MM.1S (cell line): ENCODE measurements around the gene ABCC12.

Source experiments
- DNase-seq: peaks from one replicate; pipeline ENCODE4 v3.0.0-alpha.2; 2015
- H2AFZ ChIP-seq: fragments of 300-600 bp; sonication (generic); 2 replicates; pipeline ENCODE4 v1.6.0; 2016; ENCODE audit warnings: antibody characterized with exemption, low read length
- H3F3A ChIP-seq: fragments of 300-600 bp; sonication (generic); 2 replicates; pipeline ENCODE4 v1.6.1; 2016; ENCODE audit warnings: mild to moderate bottlenecking, antibody characterized with exemption, low read length, moderate library complexity, mixed read lengths; ENCODE audit not compliant: insufficient read depth
- H3K27ac ChIP-seq: fragments of 300-600 bp; sonication (generic); 2 replicates; pipeline ENCODE4 v1.5.1; 2016; ENCODE audit warnings: mild to moderate bottlenecking, low read length
- H3K27me3 ChIP-seq: fragments of 300-600 bp; sonication (generic); replicated peaks from 2 replicates; pipeline ENCODE4 v1.6.0; 2016; ENCODE audit warnings: low read length; ENCODE audit not compliant: insufficient read depth
- H3K36me3 ChIP-seq: fragments of 300-600 bp; sonication (generic); replicated peaks from 2 replicates; pipeline ENCODE4 v1.6.1; 2016; ENCODE audit warnings: mild to moderate bottlenecking, low read length, mixed read lengths; ENCODE audit not compliant: insufficient read depth
- H3K4me1 ChIP-seq: fragments of 300-600 bp; sonication (generic); 2 replicates; pipeline ENCODE4 v1.6.1; 2016; ENCODE audit warnings: low read length, mixed read lengths
- H3K4me2 ChIP-seq: fragments of 300-600 bp; sonication (generic); 2 replicates; pipeline ENCODE4 v1.6.0; 2016; ENCODE audit warnings: low read depth, low read length
- H3K4me3 ChIP-seq: fragments of 300-600 bp; sonication (generic); 2 replicates; pipeline ENCODE4 v1.5.1; 2016; ENCODE audit warnings: low read length, mixed read lengths
- H3K79me2 ChIP-seq: fragments of 300-600 bp; sonication (generic); 2 replicates; pipeline ENCODE4 v1.6.1; 2016; ENCODE audit warnings: mixed run types, low read length, mixed read lengths
- H3K9ac ChIP-seq: fragments of 300-600 bp; sonication (generic); 2 replicates; pipeline ENCODE4 v1.6.1; 2016; ENCODE audit warnings: low read length, mixed read lengths
- H3K9me2 ChIP-seq: fragments of 300-600 bp; sonication (generic); replicated peaks from 2 replicates; pipeline ENCODE4 v1.6.1; 2016; ENCODE audit warnings: mild to moderate bottlenecking, low read length, mixed read lengths; ENCODE audit not compliant: insufficient read depth
- H3K9me3 ChIP-seq: fragments of 300-600 bp; sonication (generic); replicated peaks from 2 replicates; pipeline ENCODE4 v1.6.1; 2016; ENCODE audit warnings: mild to moderate bottlenecking, low read length, mixed read lengths; ENCODE audit not compliant: insufficient read depth
- H4K20me1 ChIP-seq: fragments of 300-600 bp; sonication (generic); 2 replicates; pipeline ENCODE4 v1.6.1; 2016; ENCODE audit warnings: mild to moderate bottlenecking, low read length, moderate library complexity, mixed read lengths; ENCODE audit not compliant: insufficient read depth
- EZH2 ChIP-seq: fragments of 300-600 bp; sonication (generic); optimal IDR thresholded peaks from 2 replicates; pipeline ENCODE3; 2017; ENCODE audit warnings: low read depth, mild to moderate bottlenecking, antibody characterized with exemption, low read length, mixed read lengths
- EZH2phosphoT487 ChIP-seq: fragments of 300-600 bp; sonication (generic); IDR thresholded peaks from 2 replicates; pipeline ENCODE4 v1.6.1; 2018; ENCODE audit warnings: antibody characterized with exemption, low read length
- TF ChIP-seq, protein P1 (sequence below): fragments of 300-600 bp; sonication (generic); IDR thresholded peaks from 2 replicates; pipeline ENCODE4 v1.5.1; 2016; ENCODE audit warnings: antibody characterized with exemption, low read length, mixed read lengths

Gene ABCC12

DNA sequence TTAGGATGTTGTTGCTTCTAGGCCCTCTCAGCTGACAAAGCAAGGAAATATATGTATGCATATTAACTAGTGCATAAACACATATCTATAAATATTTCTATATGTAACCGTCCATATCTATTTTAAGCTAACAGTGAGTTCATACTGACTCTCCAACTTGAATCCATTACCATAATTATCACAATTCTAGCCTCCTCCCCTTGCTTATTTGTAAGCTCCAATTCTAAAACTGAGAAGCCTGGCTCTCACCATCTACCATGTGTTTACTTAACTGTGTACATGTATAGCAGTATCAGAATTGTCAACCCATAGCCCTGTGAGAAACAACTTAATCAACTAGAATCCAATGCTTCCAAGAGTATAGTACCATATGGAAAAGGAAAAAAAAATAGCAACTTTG lies 5.1 kb downstream of the ABCC12 start:
- Histone ChIP-seq H3K4me3 (no peak overlapping the region), H3K4me1 (no peaks in the 10 kb centered on the region), H3F3A (no peaks in the 10 kb centered on the region), H3K27ac (no peak overlapping the region), H3K79me2 (no peaks in the 10 kb centered on the region), H3K36me3 (no peaks in the 10 kb centered on the region), H2AFZ (no peak overlapping the region), H4K20me1 (no peaks in the 10 kb centered on the region), H3K9me3 (no peaks in the 10 kb centered on the region), H3K4me2 (no peak overlapping the region), H3K27me3 (no peaks in the 10 kb centered on the region), H3K9me2 (no peaks in the 10 kb centered on the region), H3K9ac (no peak overlapping the region)
- DNase-seq: no peak
- TF ChIP-seq EZH2phosphoT487 (no peak), EZH2 (no peak)
- TF ChIP-seq, protein P1, sequence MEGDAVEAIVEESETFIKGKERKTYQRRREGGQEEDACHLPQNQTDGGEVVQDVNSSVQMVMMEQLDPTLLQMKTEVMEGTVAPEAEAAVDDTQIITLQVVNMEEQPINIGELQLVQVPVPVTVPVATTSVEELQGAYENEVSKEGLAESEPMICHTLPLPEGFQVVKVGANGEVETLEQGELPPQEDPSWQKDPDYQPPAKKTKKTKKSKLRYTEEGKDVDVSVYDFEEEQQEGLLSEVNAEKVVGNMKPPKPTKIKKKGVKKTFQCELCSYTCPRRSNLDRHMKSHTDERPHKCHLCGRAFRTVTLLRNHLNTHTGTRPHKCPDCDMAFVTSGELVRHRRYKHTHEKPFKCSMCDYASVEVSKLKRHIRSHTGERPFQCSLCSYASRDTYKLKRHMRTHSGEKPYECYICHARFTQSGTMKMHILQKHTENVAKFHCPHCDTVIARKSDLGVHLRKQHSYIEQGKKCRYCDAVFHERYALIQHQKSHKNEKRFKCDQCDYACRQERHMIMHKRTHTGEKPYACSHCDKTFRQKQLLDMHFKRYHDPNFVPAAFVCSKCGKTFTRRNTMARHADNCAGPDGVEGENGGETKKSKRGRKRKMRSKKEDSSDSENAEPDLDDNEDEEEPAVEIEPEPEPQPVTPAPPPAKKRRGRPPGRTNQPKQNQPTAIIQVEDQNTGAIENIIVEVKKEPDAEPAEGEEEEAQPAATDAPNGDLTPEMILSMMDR: no peak

DNA sequence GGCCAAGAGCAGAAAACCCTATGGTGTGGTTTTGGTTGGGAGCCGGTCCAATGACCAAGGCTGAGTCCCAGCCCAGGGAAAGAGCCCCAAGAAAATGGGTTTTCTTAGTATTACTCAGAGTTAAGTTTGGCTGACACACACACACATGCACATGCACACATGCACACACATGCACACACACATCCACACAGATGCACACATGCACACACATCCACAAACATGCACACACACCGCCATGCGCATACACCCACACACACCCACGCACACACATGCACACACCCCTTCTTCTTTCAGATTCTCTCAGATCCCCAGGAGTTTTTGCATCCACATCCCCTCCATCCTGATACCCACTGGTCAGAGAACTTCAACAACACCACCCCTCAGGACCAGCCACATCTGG lies 9.1 kb downstream of the ABCC12 start:
- no peaks in the 10 kb centered on the region for H3K9me2 ChIP-seq
- TF ChIP-seq EZH2phosphoT487 (no peak), EZH2 (no peak)
- TF ChIP-seq, protein P1: no peak
- H4K20me1 ChIP-seq: no peaks in the 10 kb centered on the region
- no peaks in the 10 kb centered on the region for H3K36me3 ChIP-seq
- H3K4me3 ChIP-seq: no peak overlapping the region
- no peaks in the 10 kb centered on the region for H3K4me1 ChIP-seq
- H3K27ac ChIP-seq: no peak overlapping the region
- no peaks in the 10 kb centered on the region for H3F3A ChIP-seq
- H3K79me2 ChIP-seq: no peaks in the 10 kb centered on the region
- no peak overlapping the region for H3K4me2 ChIP-seq
- H3K27me3 ChIP-seq: no peaks in the 10 kb centered on the region
- no peak overlapping the region for H2AFZ ChIP-seq
- no peak for DNase-seq
- no peak overlapping the region for H3K9ac ChIP-seq
- no peaks in the 10 kb centered on the region for H3K9me3 ChIP-seq

DNA sequence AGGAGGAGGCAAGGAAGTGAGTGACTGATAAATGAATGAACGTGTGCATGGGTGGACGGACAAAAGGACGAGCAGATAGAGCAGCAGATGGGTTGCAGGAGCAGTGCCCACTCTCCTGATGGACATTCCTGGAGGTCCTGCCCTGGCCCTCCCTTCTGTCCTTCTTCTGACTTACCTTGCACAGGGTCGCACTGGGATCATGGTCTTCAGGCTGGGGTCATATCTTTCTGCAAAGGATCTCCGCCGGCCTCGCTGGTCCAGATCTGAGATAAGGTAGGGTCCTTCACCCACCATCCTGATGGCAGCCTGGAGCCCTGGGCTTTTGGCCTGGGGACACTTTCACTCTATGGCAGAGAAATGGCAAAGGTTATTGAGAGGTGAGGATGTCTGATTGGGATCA lies 9.7 kb downstream of the ABCC12 start:
- H3K27ac ChIP-seq: no peak overlapping the region
- H4K20me1 ChIP-seq: no peaks in the 10 kb centered on the region
- no peaks in the 10 kb centered on the region for H3K36me3 ChIP-seq
- H3K27me3 ChIP-seq: no peaks in the 10 kb centered on the region
- no peak overlapping the region for H2AFZ ChIP-seq
- no peak for TF ChIP-seq EZH2
- H3K9me2 ChIP-seq: no peaks in the 10 kb centered on the region
- no peak for DNase-seq
- H3K4me3 ChIP-seq: no peak overlapping the region
- H3K79me2 ChIP-seq: no peaks in the 10 kb centered on the region
- H3K4me1 ChIP-seq: no peaks in the 10 kb centered on the region
- no peak overlapping the region for H3K4me2 ChIP-seq
- H3F3A ChIP-seq: no peaks in the 10 kb centered on the region
- H3K9ac ChIP-seq: no peak overlapping the region
- no peaks in the 10 kb centered on the region for H3K9me3 ChIP-seq

DNA sequence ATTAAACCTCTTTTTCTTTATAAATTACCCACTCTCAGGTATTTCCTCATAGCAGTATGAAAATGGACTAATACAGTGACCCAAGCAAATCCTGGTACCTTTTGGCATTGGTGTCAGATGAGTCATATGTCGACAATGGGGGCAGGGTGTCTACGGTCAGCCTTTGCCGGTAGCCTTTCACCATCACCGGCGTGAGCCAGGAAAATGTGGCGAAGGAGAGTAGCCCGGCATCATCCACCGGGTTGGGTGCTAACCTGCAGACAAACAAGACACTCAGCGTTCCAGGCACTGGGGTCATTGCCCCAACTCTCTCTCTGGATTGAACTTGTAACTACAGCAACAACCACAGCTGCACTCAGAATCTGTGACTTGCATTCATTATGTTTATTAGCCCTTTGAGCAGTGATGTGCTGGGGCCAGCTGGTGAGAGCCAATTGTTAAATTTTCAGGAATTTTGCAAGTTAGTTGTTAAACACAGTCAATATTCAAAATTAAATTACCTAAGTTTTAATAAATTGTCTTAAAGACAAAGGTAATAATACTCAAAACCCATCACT lies 11.9 kb downstream of the ABCC12 start:
- no peak overlapping the region for H3K4me2 ChIP-seq
- DNase-seq: no peak
- H3K4me1 ChIP-seq: no peaks in the 10 kb centered on the region
- no peak overlapping the region for H3K9ac ChIP-seq
- no peaks in the 10 kb centered on the region for H3K36me3 ChIP-seq
- H3K79me2 ChIP-seq: no peaks in the 10 kb centered on the region
- no peak for TF ChIP-seq EZH2phosphoT487
- TF ChIP-seq, protein P1: no peak
- no peak for TF ChIP-seq EZH2
- no peak overlapping the region for H3K27ac ChIP-seq
- no peaks in the 10 kb centered on the region for H3K9me2 ChIP-seq
- H3K27me3 ChIP-seq: no peaks in the 10 kb centered on the region
- H3K4me3 ChIP-seq: no peak overlapping the region
- no peaks in the 10 kb centered on the region for H3K9me3 ChIP-seq
- H2AFZ ChIP-seq: no peak overlapping the region
- H4K20me1 ChIP-seq: no peaks in the 10 kb centered on the region
- no peaks in the 10 kb centered on the region for H3F3A ChIP-seq
